ENCODE data around the gene ONECUT3. TPM values are rescaled to one million over a fixed set of nuclear protein-coding genes. Genes with fewer than 3 reads are reported as not detected.

Gene ONECUT3
- total RNA-seq, 2 experiments from 2014 or later = not detected

- H3K4me3 Mint-ChIP-seq = no peak overlapping the region
- H3K27me3 Mint-ChIP-seq = peaks cover 59% of the 10 kb centered on the region
- no peaks in the 10 kb centered on the region for H3K36me3 Mint-ChIP-seq
- no peak for DNase-seq
- H3K9me3 Mint-ChIP-seq = no peaks in the 10 kb centered on the region
- H3K4me1 Mint-ChIP-seq = peaks cover 2% of the 10 kb centered on the region
- H3K27ac Mint-ChIP-seq = no peak overlapping the region
Observed at GRCh38 chr19:1728816-1729567, 24.3 kb upstream of the ONECUT3 start.

- H3K9me3 Mint-ChIP-seq = no peaks in the 10 kb centered on the region
- no peaks in the 10 kb centered on the region for H3K36me3 Mint-ChIP-seq
- no peak for DNase-seq
- H3K27ac Mint-ChIP-seq = no peak overlapping the region
- H3K27me3 Mint-ChIP-seq = peaks cover 63% of the 10 kb centered on the region
- H3K4me3 Mint-ChIP-seq = no peak overlapping the region
- peaks cover 2% of the 10 kb centered on the region for H3K4me1 Mint-ChIP-seq
Observed at GRCh38 chr19:1729568-1729925, 23.8 kb upstream of the ONECUT3 start.

GRCh38 chr19:1730157-1730556, 23.1 kb upstream of the ONECUT3 start:
- H3K4me1 Mint-ChIP-seq = peaks cover 2% of the 10 kb centered on the region
- no peaks in the 10 kb centered on the region for H3K9me3 Mint-ChIP-seq
- peaks cover 62% of the 10 kb centered on the region for H3K27me3 Mint-ChIP-seq
- no peak overlapping the region for H3K4me3 Mint-ChIP-seq
- no peaks in the 10 kb centered on the region for H3K36me3 Mint-ChIP-seq
- no peak overlapping the region for H3K27ac Mint-ChIP-seq
- DNase-seq = no peak

GRCh38 chr19:1734321-1734966, 18.9 kb upstream of the ONECUT3 start:
- no peaks in the 10 kb centered on the region for H3K36me3 Mint-ChIP-seq
- no peaks in the 10 kb centered on the region for H3K9me3 Mint-ChIP-seq
- no peak overlapping the region for H3K4me3 Mint-ChIP-seq
- H3K27me3 Mint-ChIP-seq = peaks cover 64% of the 10 kb centered on the region
- DNase-seq = no peak
- no peak overlapping the region for H3K27ac Mint-ChIP-seq
- H3K4me1 Mint-ChIP-seq = no peaks in the 10 kb centered on the region

GRCh38 chr19:1736280-1736679, 17.0 kb upstream of the ONECUT3 start:
- no peak for DNase-seq
- Mint-ChIP-seq H3K4me3 (no peak overlapping the region), H3K27me3 (peaks cover 64% of the 10 kb centered on the region), H3K36me3 (no peaks in the 10 kb centered on the region), H3K4me1 (no peaks in the 10 kb centered on the region), H3K9me3 (peaks cover 6% of the 10 kb centered on the region), H3K27ac (no peak overlapping the region)

GRCh38 chr19:1736927-1737326, 16.4 kb upstream of the ONECUT3 start:
- Mint-ChIP-seq H3K27me3 (peaks cover 62% of the 10 kb centered on the region), H3K9me3 (peaks cover 6% of the 10 kb centered on the region), H3K4me3 (no peak overlapping the region), H3K4me1 (no peaks in the 10 kb centered on the region), H3K36me3 (no peaks in the 10 kb centered on the region), H3K27ac (no peak overlapping the region)
- DNase-seq = no peak

GRCh38 chr19:1739960-1740629, 13.2 kb upstream of the ONECUT3 start:
- no peak overlapping the region for H3K27ac Mint-ChIP-seq
- H3K4me3 Mint-ChIP-seq = no peak overlapping the region
- H3K9me3 Mint-ChIP-seq = peaks cover 6% of the 10 kb centered on the region
- H3K4me1 Mint-ChIP-seq = no peaks in the 10 kb centered on the region
- no peaks in the 10 kb centered on the region for H3K36me3 Mint-ChIP-seq
- no peak for DNase-seq
- peaks cover 54% of the 10 kb centered on the region for H3K27me3 Mint-ChIP-seq

GRCh38 chr19:1742989-1743696, 10.2 kb upstream of the ONECUT3 start:
- H3K27ac Mint-ChIP-seq = no peak overlapping the region
- H3K4me1 Mint-ChIP-seq = peaks cover 9% of the 10 kb centered on the region
- peaks cover 6% of the 10 kb centered on the region for H3K9me3 Mint-ChIP-seq
- DNase-seq = no peak
- no peaks in the 10 kb centered on the region for H3K36me3 Mint-ChIP-seq
- H3K4me3 Mint-ChIP-seq = no peak overlapping the region
- peaks cover 54% of the 10 kb centered on the region for H3K27me3 Mint-ChIP-seq

GRCh38 chr19:1744133-1744665, 9.1 kb upstream of the ONECUT3 start:
- peaks cover 9% of the 10 kb centered on the region for H3K4me1 Mint-ChIP-seq
- H3K4me3 Mint-ChIP-seq = no peak overlapping the region
- DNase-seq = no peak
- no peak overlapping the region for H3K27ac Mint-ChIP-seq
- peaks cover 54% of the 10 kb centered on the region for H3K27me3 Mint-ChIP-seq
- H3K9me3 Mint-ChIP-seq = peaks cover 6% of the 10 kb centered on the region
- no peaks in the 10 kb centered on the region for H3K36me3 Mint-ChIP-seq

- H3K9me3 Mint-ChIP-seq = peaks cover 6% of the 10 kb centered on the region
- peaks cover 10% of the 10 kb centered on the region for H3K4me1 Mint-ChIP-seq
- H3K27me3 Mint-ChIP-seq = peaks cover 57% of the 10 kb centered on the region
- no peaks in the 10 kb centered on the region for H3K36me3 Mint-ChIP-seq
- no peak overlapping the region for H3K27ac Mint-ChIP-seq
- no peak for DNase-seq
- no peak overlapping the region for H3K4me3 Mint-ChIP-seq
Observed at GRCh38 chr19:1744822-1745563, 8.3 kb upstream of the ONECUT3 start.

GRCh38 chr19:1745589-1746031, 7.7 kb upstream of the ONECUT3 start:
- H3K9me3 Mint-ChIP-seq = peaks cover 2% of the 10 kb centered on the region
- peaks cover 14% of the 10 kb centered on the region for H3K4me1 Mint-ChIP-seq
- peaks cover 58% of the 10 kb centered on the region for H3K27me3 Mint-ChIP-seq
- DNase-seq = no peak
- no peak overlapping the region for H3K27ac Mint-ChIP-seq
- no peak overlapping the region for H3K4me3 Mint-ChIP-seq
- H3K36me3 Mint-ChIP-seq = no peaks in the 10 kb centered on the region

GRCh38 chr19:1746401-1747284, 6.7 kb upstream of the ONECUT3 start:
- DNase-seq = no peak
- H3K36me3 Mint-ChIP-seq = no peaks in the 10 kb centered on the region
- no peak overlapping the region for H3K4me3 Mint-ChIP-seq
- no peaks in the 10 kb centered on the region for H3K9me3 Mint-ChIP-seq
- H3K4me1 Mint-ChIP-seq = peaks cover 15% of the 10 kb centered on the region
- H3K27ac Mint-ChIP-seq = no peak overlapping the region
- peaks cover 64% of the 10 kb centered on the region for H3K27me3 Mint-ChIP-seq

GRCh38 chr19:1747285-1748114, 5.8 kb upstream of the ONECUT3 start:
- H3K9me3 Mint-ChIP-seq = no peaks in the 10 kb centered on the region
- peaks cover 15% of the 10 kb centered on the region for H3K4me1 Mint-ChIP-seq
- DNase-seq = peak; percentile 67
- no peaks in the 10 kb centered on the region for H3K36me3 Mint-ChIP-seq
- no peak overlapping the region for H3K27ac Mint-ChIP-seq
- H3K4me3 Mint-ChIP-seq = no peak overlapping the region
- peaks cover 68% of the 10 kb centered on the region for H3K27me3 Mint-ChIP-seq

All from activated naive CD8-positive, alpha-beta T cell treated with anti-CD3 and anti-CD28 coated beads for 36 hours (primary cell).